B cell (primary cell): ENCODE results near the gene B3GALT6.

Experiments
- CTCF ChIP-seq: fragments of 200-600 bp; IDR thresholded peaks from one replicate; pipeline ENCODE4 v1.8.0; 2022; ENCODE audit warnings: antibody characterized with exemption, mild to moderate bottlenecking
- EZH2 ChIP-seq: IDR thresholded peaks from 2 replicates; pipeline ENCODE4 v1.6.1; 2012; ENCODE audit warnings: borderline replicate concordance, low read depth, mild to moderate bottlenecking, moderate library complexity, low read length; ENCODE audit not compliant: insufficient read depth, poor library complexity, severe bottlenecking

DNA sequence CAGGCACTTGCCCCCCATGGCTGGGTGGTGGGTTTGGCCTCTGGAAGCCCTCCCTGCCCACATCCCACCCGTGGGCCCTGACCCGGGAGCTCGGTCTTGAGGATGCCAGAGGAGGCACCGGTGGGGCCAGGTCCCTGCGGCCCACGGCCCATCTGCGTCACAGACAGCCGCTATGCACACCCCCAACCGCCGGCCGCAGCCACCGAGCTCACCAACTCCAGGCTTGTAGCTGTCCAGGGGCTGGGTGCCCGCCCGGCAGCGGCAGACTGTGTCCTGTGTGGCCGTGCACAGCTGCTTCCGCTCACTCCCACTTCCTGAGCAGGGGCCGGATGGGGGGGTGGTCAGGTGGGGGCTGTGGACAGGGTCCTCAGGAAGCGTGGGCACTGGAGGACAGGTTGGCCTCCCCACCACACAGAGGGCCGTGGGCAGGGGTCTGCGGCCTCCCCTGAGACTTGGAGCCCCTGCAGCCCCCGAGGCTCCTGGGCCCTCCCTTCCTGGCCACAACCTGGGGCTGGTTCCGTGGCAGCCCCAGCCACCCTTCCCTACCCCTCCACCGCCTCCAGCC is 19.2 kb upstream of the B3GALT6 start:
- no peak for TF ChIP-seq CTCF
- no peak for TF ChIP-seq EZH2
